SW480 (cell line): ENCODE measurements around the gene ATCAY.
"Not testable (repeated sequence)": the region's sequence is repeated elsewhere in the genome, so short reads cannot be mapped to it uniquely, and the experiment has no call there.

Source experiments
- DNase-seq: peaks from one replicate; pipeline ENCODE4 v3.0.0-alpha.2; 2016; ENCODE audit warnings: low spot score

ATCAY gene

DNA sequence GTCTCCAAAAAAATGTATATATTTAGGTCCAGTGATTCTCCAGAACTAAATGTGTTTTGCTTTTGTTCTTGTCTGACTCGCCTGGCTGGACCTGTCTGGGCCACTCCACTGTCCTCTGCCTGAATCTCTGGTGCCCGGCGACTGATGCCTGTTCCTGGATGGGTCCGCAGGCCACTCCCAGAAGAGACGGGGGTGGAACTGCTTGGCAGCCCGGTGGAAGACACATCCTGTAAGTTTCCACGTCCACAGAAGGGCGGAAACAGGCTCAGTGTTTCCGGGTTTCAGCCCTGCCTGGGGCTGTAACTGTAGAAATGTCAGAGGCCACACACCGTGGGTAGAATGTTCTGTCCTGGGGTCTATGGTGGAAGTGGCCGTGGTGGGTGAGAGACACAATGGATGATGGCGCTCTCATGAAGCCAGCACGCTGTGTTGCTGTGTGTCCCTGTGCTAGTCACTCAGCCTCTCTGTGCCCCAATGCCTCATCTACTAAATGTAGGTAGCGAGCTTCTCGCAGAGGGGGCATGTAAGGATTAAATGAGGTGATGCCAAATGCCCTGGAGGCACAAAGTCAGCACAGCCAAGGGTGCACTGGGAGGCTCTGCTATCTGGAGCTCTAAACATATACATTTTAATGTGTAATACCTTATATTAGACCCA, 22.0 kb downstream of the ATCAY start:
- no peak for DNase-seq

GRCh38 chr19:3904233-3904632, 23.7 kb downstream of the ATCAY start:
- no peak for DNase-seq

DNA sequence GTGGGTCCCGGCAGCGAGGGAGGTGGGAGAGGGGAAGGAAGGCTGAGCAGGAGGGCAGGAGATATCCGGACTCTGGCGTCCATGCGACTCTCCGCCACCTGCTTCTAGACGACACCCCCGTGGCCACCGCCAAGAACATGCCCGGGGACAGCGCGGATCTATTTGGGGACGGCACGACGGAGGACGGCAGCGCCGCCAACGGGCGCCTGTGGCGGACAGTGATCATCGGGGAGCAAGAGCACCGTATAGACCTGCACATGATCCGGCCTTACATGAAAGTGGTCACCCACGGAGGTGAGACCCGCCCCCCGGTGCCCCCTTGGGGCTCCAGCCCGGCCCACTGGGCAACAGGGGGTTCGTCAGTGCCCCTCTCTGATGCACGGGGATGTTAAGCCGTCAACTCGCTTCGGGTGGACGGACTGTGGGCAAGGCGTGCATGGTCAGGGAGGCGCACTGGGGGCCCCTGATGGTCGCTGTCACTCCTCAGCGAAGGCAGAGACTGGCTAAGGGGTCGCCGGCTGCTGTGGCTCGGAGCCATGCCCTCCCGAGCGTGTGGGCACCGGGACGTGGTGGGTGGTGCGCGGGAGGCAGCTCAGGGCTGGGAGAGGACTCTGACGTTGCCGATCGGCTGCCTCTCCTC, 27.3 kb downstream of the ATCAY start:
- no peak for DNase-seq

- DNase-seq = no peak
Measured at GRCh38 chr19:3908266-3909054, 28.0 kb downstream of the ATCAY start.

- DNase-seq = no peak
Measured at GRCh38 chr19:3910105-3910504, 29.6 kb downstream of the ATCAY start.

GRCh38 chr19:3914199-3914598, 33.7 kb downstream of the ATCAY start:
- DNase-seq = no peak

- no peak for DNase-seq
Measured at GRCh38 chr19:3916033-3916432, 35.5 kb downstream of the ATCAY start.

DNA sequence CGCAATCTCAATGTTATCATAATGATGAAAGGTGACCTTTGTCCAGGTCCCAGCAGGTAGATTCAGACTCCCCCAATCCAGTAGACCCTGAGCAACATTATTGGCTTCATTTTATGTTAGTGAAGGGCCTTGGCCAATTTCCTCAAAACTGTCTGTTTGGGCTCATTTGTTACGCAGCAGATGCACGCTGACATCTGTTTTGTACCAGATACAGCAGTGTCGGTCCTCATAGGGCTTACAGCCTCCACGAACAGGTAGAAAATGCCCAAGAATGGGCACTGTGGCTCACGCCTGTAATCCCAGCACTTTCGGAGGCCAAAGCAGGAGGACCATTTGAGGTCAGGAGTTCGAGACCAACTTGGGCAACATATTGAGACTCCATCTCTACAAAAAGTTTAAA, 39.3 kb downstream of the ATCAY start:
- no peak for DNase-seq

GRCh38 chr19:3923096-3923758, 42.7 kb downstream of the ATCAY start:
- no peak for DNase-seq

DNA sequence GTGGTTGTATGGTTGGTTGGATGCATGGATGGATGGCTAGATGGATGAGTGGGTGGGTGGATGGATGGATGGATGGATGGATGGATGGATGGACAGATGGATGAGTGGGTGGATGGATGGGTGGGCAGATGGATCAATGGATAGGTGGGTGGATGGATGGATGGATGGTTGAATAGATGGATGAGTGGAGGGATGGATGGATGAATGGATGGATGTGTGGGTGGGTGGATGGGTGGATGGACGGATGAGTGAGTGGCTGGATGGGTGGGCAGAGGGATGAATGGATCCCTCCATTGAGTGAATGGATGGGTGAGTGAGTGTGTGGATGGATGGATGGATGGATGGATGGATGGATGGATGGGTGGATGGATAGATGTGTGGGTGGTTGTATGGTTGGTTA, 43.4 kb downstream of the ATCAY start:
- no peak for DNase-seq

GRCh38 chr19:3931041-3931440, 50.6 kb downstream of the ATCAY start:
- no peak for DNase-seq

DNA sequence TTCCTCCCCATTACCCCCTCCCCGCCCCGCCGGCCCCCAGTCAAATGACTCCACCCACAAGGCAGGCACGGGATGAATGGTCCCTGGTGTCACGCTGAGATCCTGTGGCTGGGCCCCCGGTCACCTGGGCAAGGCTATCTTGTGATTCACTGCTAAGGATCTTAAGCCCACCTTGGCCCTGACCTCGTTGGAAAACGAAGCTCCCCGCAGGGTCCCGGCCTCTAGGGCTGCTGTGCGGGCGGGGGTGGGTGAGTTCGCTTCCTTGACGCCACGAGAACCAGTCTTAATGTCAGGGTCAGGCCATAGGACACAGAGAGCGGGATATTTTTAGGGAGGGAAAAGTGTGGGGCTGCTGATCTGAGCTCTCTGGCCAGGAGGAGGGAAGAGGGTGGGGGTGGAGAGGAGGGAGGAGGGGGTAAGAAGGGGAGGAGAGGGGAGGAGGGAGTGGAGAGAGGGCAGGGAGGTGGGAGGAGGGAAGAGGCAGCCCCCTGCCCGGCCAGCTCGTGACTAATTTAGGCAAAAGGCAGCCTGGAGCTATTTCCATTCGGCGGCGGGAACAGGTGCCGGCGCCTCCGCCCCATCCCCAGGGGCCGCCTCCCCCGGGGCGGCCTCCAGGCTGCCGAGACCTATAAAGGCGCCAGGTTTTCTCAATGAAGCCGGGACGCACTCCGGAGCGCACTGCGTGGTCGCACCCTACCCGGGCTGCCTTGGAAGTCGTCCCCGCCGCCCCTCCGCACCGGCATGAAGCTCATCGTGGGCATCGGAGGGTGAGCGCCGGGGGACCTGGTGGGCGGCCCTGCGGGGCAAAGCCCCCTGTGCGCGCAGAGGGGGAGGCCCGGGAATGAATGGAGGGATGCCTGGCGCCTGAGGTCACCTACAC, 52.7 kb downstream of the ATCAY start, which contains the start of gene NMRK2:
TSS of gene NMRK2 (plus strand) at position 139 of the 880 bp plus-strand sequence. CDS start at position 742, 603 bp downstream.
- DNase-seq = no peak

- no peak for DNase-seq
Measured at GRCh38 chr19:3936506-3937442, 56.3 kb downstream of the ATCAY start.

- not testable (repeated sequence) for DNase-seq
Measured at GRCh38 chr19:3938300-3938950, 57.9 kb downstream of the ATCAY start.

GRCh38 chr19:3942790-3943409, 62.4 kb downstream of the ATCAY start:
- DNase-seq = no peak

- DNase-seq = no peak
Measured at GRCh38 chr19:3944018-3944721, 63.7 kb downstream of the ATCAY start.

- no peak for DNase-seq
Measured at GRCh38 chr19:3945838-3946237, 65.4 kb downstream of the ATCAY start.

GRCh38 chr19:3947316-3947933, 66.9 kb downstream of the ATCAY start:
- not testable (repeated sequence) for DNase-seq
